A673 (cell line): ENCODE data around the gene SCG5.

Experiments used
- EZH2 ChIP-seq: fragments of 200-600 bp; sonication (generic); IDR thresholded peaks from 2 replicates; pipeline ENCODE4 v1.6.1; 2017; ENCODE audit warnings: borderline replicate concordance, low read depth, mild to moderate bottlenecking, mixed read lengths, antibody characterized with exemption, low read length; ENCODE audit not compliant: poor library complexity, severe bottlenecking
- TF ChIP-seq, protein P1 (sequence below): fragments of 300-800, 200-600 bp; sonication (generic); conservative IDR thresholded peaks from 2 replicates; pipeline ENCODE4 v1.5.1; 2017; ENCODE audit warnings: low read depth, mild to moderate bottlenecking, antibody characterized with exemption, low read length, moderate library complexity, mixed read lengths

DNA sequence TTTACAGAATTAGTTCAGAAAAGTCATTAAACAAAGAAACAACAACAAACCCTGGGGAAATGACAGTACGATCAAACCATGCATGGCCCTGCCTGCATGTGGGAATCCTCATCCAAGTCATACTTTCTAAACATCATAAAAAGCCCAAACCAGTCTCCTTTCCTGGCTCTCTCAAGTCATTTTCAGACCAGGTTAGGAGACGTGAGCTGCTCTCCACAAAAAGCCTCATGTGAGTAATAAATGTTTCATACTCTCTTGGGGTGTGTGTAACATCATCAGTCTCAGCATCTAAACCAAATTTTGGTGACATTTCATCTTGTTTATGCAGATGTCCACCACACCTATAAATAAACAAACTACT, 95.2 kb downstream of the SCG5 start:
- TF ChIP-seq, protein P1, sequence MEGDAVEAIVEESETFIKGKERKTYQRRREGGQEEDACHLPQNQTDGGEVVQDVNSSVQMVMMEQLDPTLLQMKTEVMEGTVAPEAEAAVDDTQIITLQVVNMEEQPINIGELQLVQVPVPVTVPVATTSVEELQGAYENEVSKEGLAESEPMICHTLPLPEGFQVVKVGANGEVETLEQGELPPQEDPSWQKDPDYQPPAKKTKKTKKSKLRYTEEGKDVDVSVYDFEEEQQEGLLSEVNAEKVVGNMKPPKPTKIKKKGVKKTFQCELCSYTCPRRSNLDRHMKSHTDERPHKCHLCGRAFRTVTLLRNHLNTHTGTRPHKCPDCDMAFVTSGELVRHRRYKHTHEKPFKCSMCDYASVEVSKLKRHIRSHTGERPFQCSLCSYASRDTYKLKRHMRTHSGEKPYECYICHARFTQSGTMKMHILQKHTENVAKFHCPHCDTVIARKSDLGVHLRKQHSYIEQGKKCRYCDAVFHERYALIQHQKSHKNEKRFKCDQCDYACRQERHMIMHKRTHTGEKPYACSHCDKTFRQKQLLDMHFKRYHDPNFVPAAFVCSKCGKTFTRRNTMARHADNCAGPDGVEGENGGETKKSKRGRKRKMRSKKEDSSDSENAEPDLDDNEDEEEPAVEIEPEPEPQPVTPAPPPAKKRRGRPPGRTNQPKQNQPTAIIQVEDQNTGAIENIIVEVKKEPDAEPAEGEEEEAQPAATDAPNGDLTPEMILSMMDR = no peak
- TF ChIP-seq EZH2 = no peak
